ENCODE measurements around the gene RUSC2. TPM values are rescaled to one million over a fixed set of nuclear protein-coding genes. Genes with fewer than 3 reads are reported as not detected.

RUSC2 gene
- total and polyA plus RNA-seq, 2 of the 13 experiments (the other 11 are each of a cell fraction or from before 2014, with no cell fraction given) = 2.8 to 3.3 TPM

GRCh38 chr9:35490155-35490909 is 421 bp downstream of the RUSC2 start (continued):
- TF ChIP-seq ZBTB40 (IDR thresholded peaks at IDR 0.05) = no peak
- TF ChIP-seq ZBTB40 (CRISPR knock-in tag; IDR thresholded peaks at IDR 0.05) = 0 out of 2 replicates have a peak, but pooled peaks have one; percentile 3
- TF ChIP-seq, protein P1, sequence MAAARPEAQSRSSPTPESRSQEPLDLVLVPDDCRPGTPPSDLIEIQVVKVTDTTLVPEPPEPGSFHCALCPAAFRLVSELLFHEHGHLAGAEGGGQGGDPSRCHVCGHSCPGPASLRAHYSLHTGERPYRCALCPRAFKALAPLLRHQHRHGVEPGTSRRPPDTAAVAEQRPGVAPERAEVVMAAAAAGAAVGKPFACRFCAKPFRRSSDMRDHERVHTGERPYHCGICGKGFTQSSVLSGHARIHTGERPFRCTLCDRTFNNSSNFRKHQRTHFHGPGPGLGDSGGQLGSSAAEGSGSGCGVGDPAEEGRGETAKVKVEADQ (CRISPR knock-in tag; IDR thresholded peaks at IDR 0.05; ENCODE audit: borderline replicate concordance) = no peak
- no peak for TF ChIP-seq TARDBP (CRISPR knock-in tag; IDR thresholded peaks at IDR 0.05)
- TF ChIP-seq ZNF10 (CRISPR knock-in tag; IDR thresholded peaks at IDR 0.05; ENCODE audit: borderline replicate concordance, low read depth) = no peak
- TF ChIP-seq, protein P2, sequence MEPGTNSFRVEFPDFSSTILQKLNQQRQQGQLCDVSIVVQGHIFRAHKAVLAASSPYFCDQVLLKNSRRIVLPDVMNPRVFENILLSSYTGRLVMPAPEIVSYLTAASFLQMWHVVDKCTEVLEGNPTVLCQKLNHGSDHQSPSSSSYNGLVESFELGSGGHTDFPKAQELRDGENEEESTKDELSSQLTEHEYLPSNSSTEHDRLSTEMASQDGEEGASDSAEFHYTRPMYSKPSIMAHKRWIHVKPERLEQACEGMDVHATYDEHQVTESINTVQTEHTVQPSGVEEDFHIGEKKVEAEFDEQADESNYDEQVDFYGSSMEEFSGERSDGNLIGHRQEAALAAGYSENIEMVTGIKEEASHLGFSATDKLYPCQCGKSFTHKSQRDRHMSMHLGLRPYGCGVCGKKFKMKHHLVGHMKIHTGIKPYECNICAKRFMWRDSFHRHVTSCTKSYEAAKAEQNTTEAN (CRISPR knock-in tag; conservative IDR thresholded peaks at IDR 0.05) = no peak
- no peak for TF ChIP-seq ZNF615 (CRISPR knock-in tag; IDR thresholded peaks at IDR 0.05; ENCODE audit: borderline replicate concordance)
- no peak; the same call in 1 of the 2 replicates for TF ChIP-seq ZNF264 (CRISPR knock-in tag; IDR thresholded peaks at IDR 0.05)
- TF ChIP-seq, protein P3, sequence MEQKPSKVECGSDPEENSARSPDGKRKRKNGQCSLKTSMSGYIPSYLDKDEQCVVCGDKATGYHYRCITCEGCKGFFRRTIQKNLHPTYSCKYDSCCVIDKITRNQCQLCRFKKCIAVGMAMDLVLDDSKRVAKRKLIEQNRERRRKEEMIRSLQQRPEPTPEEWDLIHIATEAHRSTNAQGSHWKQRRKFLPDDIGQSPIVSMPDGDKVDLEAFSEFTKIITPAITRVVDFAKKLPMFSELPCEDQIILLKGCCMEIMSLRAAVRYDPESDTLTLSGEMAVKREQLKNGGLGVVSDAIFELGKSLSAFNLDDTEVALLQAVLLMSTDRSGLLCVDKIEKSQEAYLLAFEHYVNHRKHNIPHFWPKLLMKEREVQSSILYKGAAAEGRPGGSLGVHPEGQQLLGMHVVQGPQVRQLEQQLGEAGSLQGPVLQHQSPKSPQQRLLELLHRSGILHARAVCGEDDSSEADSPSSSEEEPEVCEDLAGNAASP (CRISPR knock-in tag; IDR thresholded peaks at IDR 0.05; ENCODE audit: borderline replicate concordance) = no peak
- TF ChIP-seq PHF20 (CRISPR knock-in tag; IDR thresholded peaks at IDR 0.05) = 0 out of 2 replicates have a peak, but pooled peaks have one; percentile 29
- TF ChIP-seq KLF11 (CRISPR knock-in tag; IDR thresholded peaks at IDR 0.05) = no peak
